ENCODE results near the gene SMCO3. TPM values are rescaled to one million over a fixed set of nuclear protein-coding genes. Genes with fewer than 3 reads are reported as not detected.

SMCO3 gene
- total RNA-seq, 3 donors from 2014 or later, result not detected

DNA sequence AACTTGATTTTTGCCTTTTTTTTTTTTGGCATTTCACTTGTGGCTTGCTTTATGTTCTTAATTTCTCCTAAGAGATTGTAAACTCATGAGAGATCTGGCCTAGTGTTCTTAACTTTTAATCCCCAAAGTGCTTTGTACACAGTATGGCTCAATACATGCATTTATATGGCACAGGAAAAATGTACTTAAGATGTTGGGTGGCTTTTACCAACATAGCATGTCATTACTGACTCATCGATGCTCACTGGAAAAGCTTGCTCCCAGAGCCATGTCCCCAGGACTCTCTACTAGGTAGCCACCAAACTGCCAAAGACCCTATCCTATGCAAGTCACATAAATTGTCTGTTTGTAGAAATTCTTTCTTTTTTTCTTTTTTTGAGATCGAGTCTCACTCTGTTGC, 13.1 kb upstream of the SMCO3 start:
- Histone ChIP-seq H3K4me1 (ENCODE audit: low read depth) (no peaks in the 10 kb centered on the region), H3K9me3 (no peaks in the 10 kb centered on the region), H3K36me3 (ENCODE audit: low read depth) (no peaks in the 10 kb centered on the region), H3K4me3 (no peak overlapping the region)
- intact Hi-C loops (cut with DNase I, micrococcal nuclease), result no loop called here
- TF ChIP-seq, protein P1, sequence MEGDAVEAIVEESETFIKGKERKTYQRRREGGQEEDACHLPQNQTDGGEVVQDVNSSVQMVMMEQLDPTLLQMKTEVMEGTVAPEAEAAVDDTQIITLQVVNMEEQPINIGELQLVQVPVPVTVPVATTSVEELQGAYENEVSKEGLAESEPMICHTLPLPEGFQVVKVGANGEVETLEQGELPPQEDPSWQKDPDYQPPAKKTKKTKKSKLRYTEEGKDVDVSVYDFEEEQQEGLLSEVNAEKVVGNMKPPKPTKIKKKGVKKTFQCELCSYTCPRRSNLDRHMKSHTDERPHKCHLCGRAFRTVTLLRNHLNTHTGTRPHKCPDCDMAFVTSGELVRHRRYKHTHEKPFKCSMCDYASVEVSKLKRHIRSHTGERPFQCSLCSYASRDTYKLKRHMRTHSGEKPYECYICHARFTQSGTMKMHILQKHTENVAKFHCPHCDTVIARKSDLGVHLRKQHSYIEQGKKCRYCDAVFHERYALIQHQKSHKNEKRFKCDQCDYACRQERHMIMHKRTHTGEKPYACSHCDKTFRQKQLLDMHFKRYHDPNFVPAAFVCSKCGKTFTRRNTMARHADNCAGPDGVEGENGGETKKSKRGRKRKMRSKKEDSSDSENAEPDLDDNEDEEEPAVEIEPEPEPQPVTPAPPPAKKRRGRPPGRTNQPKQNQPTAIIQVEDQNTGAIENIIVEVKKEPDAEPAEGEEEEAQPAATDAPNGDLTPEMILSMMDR (IDR thresholded peaks at IDR 0.05), result no peak
- ATAC-seq (no peak), DNase-seq (no peak)

DNA sequence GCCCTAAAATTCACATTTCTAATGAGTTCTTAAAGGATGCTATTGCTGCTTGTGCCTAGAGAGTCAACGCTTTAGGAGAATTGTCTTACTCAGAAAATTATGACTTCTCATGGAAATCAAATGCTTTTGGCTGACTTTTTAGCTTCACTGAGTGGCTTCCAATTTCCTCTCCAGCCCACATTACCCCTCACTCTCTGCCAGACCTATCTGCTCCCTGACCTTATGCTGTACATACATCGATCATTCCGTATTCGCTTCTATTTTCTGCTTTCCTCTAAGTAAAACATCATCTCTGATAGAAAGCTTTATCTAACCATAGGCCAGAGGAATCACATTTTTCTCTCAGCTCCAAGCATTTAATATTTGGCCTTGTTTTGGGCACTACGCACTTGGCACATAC, 12.5 kb upstream of the SMCO3 start:
- Histone ChIP-seq H3K9me3 (no peaks in the 10 kb centered on the region), H3K36me3 (ENCODE audit: low read depth) (no peaks in the 10 kb centered on the region), H3K4me3 (no peak overlapping the region), H3K4me1 (ENCODE audit: low read depth) (no peaks in the 10 kb centered on the region)
- DNase-seq (no peak), ATAC-seq (no peak)
- intact Hi-C loops (cut with DNase I, micrococcal nuclease), result no loop called here
- TF ChIP-seq, protein P1 (IDR thresholded peaks at IDR 0.05), result no peak

DNA sequence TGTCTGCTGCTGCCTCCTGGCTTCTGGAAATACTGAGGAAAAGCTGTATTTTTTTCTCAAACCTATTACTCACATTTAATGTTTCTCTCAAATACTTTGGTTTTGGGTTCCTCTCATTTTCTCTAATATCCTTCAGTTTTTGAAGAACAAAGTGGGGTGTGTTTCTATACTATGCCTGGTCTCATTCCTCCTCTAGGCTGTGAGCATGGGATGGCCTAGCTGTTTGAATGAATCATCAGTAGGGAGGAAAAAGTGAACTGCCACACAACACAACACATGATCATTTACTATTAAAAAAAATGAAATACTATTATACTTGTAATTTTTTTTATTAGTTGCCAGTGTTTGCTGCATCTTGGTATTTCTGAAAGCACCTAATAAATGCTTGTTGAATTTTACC, 11.3 kb upstream of the SMCO3 start:
- intact Hi-C loops (cut with DNase I, micrococcal nuclease), result no loop called here
- DNase-seq, result no peak
- H3K9me3 ChIP-seq, result no peaks in the 10 kb centered on the region
- no peak overlapping the region for H3K4me3 ChIP-seq
- H3K36me3 ChIP-seq (ENCODE audit: low read depth), result no peaks in the 10 kb centered on the region
- H3K4me1 ChIP-seq (ENCODE audit: low read depth), result no peaks in the 10 kb centered on the region
- no peak for ATAC-seq
- TF ChIP-seq, protein P1 (IDR thresholded peaks at IDR 0.05), result no peak

- Histone ChIP-seq H3K4me1 (ENCODE audit: low read depth) (no peaks in the 10 kb centered on the region), H3K9me3 (no peaks in the 10 kb centered on the region), H3K4me3 (no peak overlapping the region), H3K36me3 (ENCODE audit: low read depth) (no peaks in the 10 kb centered on the region)
- intact Hi-C loops (cut with DNase I, micrococcal nuclease), result no loop called here
- no peak for DNase-seq
- TF ChIP-seq, protein P1 (IDR thresholded peaks at IDR 0.05), result no peak
- ATAC-seq, result no peak
These were observed 10.1 kb upstream of the SMCO3 start for GRCh38 chr12:14824012-14824634.

- Histone ChIP-seq H3K36me3 (ENCODE audit: low read depth) (no peaks in the 10 kb centered on the region), H3K9me3 (no peaks in the 10 kb centered on the region), H3K4me1 (ENCODE audit: low read depth) (no peaks in the 10 kb centered on the region), H3K4me3 (no peak overlapping the region)
- intact Hi-C loops (cut with DNase I, micrococcal nuclease), result no loop called here
- DNase-seq (no peak), ATAC-seq (no peak)
- TF ChIP-seq, protein P1 (IDR thresholded peaks at IDR 0.05), result no peak
These were observed 2.5 kb downstream of the SMCO3 start for GRCh38 chr12:14811486-14811885.
